GM12878 (cell line): ENCODE data around the gene MINPP1. TPM values are rescaled to one million over a fixed set of nuclear protein-coding genes. Genes with fewer than 3 reads are reported as not detected.

Source experiments
- ATAC-seq: fragments of 200-7000 bp; cut with Tn5 transposase; 3 replicates; pipeline ENCODE4 v1.9.1; 2020; ENCODE audit warnings: mild to moderate bottlenecking, moderate library complexity
- BruUV-seq: library from RNA; stranded (reverse); fragments of 400-500 nt; replicated peaks from 2 replicates; lab custom pipeline; 2021; lab: Mats Ljungman, UMichigan
- CTCF ChIA-PET: fragments of 300-600 bp; sonication (Branson Sonifier 250); formaldehyde crosslinking; extraction: SDS; loops from one replicate; lab custom pipeline; 2021; ENCODE audit warnings: inconsistent platforms; lab: Yijun Ruan, JAX
- POLR2A ChIA-PET: fragments of 350-600 bp; formaldehyde crosslinking; extraction: SDS; loops from one replicate; lab custom pipeline; 2021; ENCODE audit warnings: inconsistent platforms; lab: Charles Lee
- RAD21 ChIA-PET: fragments of 300-600 bp; sonication (Branson Sonifier 250); formaldehyde crosslinking; loops from one replicate; lab custom pipeline; 2023; ENCODE audit warnings: antibody characterized with exemption; ENCODE audit not compliant: unreplicated experiment; lab: Charles Lee
- SMC1A ChIA-PET: fragments of 300-600 bp; sonication (Branson Sonifier 250); formaldehyde crosslinking; loops from one replicate; lab custom pipeline; 2023; ENCODE audit not compliant: unreplicated experiment, uncharacterized antibody; lab: Charles Lee
- DNase-seq: peaks from one replicate; pipeline ENCODE4 v3.0.0-alpha.2; 2011; ENCODE audit warnings: low read depth, low spot score
- FAIRE-seq: peaks from 3 replicates; lab custom pipeline; 2011; peaks lifted over from hg19 to GRCh38; lab: Jason Lieb, UNC
- H2AFZ ChIP-seq: 2 replicates; pipeline ENCODE4 v1.6.0; 2011; ENCODE audit warnings: low read depth, low read length, control low read depth; ENCODE audit not compliant: control insufficient read depth
- H3K27ac ChIP-seq: 2 replicates; pipeline ENCODE4 v1.5.1; 2011; ENCODE audit warnings: control low read depth; ENCODE audit not compliant: control insufficient read depth, insufficient read depth
- H3K27me3 ChIP-seq, 2 experiments: replicated peaks in 1 of 2; 2 replicates each; pipeline versions ENCODE4 v1.6.0 to v1.6.1; 2011; ENCODE audit warnings: low read length in 1 of 2; ENCODE audit not compliant: control insufficient read depth in 2 of 2, insufficient read depth in 2 of 2
- H3K36me3 ChIP-seq, 2 experiments: 2 replicates each; pipeline ENCODE4 v1.5.1; 2011; ENCODE audit warnings: low read length in 1 of 2; ENCODE audit not compliant: control insufficient read depth in 2 of 2, insufficient read depth in 2 of 2
- H3K4me1 ChIP-seq: 2 replicates; pipeline ENCODE4 v1.6.1; 2011; ENCODE audit warnings: mild to moderate bottlenecking, low read length, moderate library complexity, mixed read lengths; ENCODE audit not compliant: control insufficient read depth, insufficient read depth
- H3K4me2 ChIP-seq: 2 replicates; pipeline ENCODE4 v1.6.0; 2011; ENCODE audit warnings: control low read depth; ENCODE audit not compliant: control insufficient read depth, insufficient read depth
- H3K4me3 ChIP-seq: fragments of 200-600 bp; sonication (generic); 2 replicates; pipeline ENCODE4 v1.5.1; 2016
- H3K79me2 ChIP-seq: 2 replicates; pipeline ENCODE4 v1.6.0; 2011; ENCODE audit warnings: low read length; ENCODE audit not compliant: control insufficient read depth, insufficient read depth
- H3K9ac ChIP-seq: 2 replicates; pipeline ENCODE4 v1.8.0; 2011; ENCODE audit warnings: low read length, control low read depth, mixed read lengths; ENCODE audit not compliant: control insufficient read depth, insufficient read depth
- H3K9me3 ChIP-seq: replicated peaks from 3 replicates; pipeline ENCODE4 v1.5.1; 2011; ENCODE audit warnings: mild to moderate bottlenecking, low read length; ENCODE audit not compliant: control insufficient read depth, insufficient read depth
- H4K20me1 ChIP-seq: 2 replicates; pipeline ENCODE4 v1.6.0; 2011; ENCODE audit not compliant: control insufficient read depth, insufficient read depth
- BCL3 ChIP-seq: IDR thresholded peaks from 2 replicates; pipeline ENCODE4 v1.6.1; 2011; ENCODE audit warnings: borderline replicate concordance, low read depth, mild to moderate bottlenecking, moderate library complexity, low read length; ENCODE audit not compliant: insufficient read depth, poor library complexity, severe bottlenecking
- BCLAF1 ChIP-seq: fragments of 450-650 bp; IDR thresholded peaks from 2 replicates; pipeline ENCODE4 v1.6.1; 2017; ENCODE audit warnings: antibody characterized with exemption, mild to moderate bottlenecking, moderate library complexity
- CEBPB ChIP-seq, 2 experiments: fragments of 150-350 bp in 1 of 2; IDR thresholded peaks; 2 replicates each; pipeline ENCODE4 v1.6.1; 2012 to 2014; ENCODE audit warnings: low read depth in 2 of 2, low read length in 2 of 2, borderline replicate concordance in 1 of 2, inconsistent platforms in 1 of 2
- HDAC2 ChIP-seq: fragments of 200-600 bp; sonication (generic); IDR thresholded peaks from 2 replicates; pipeline ENCODE4 v1.6.1; 2017
- MYC ChIP-seq: IDR thresholded peaks from 2 replicates; pipeline ENCODE4 v1.6.1; 2011; ENCODE audit warnings: mild to moderate bottlenecking, low read length, moderate library complexity, inconsistent platforms; ENCODE audit not compliant: insufficient read depth, insufficient replicate concordance, insufficient read length, severe bottlenecking
- POU2F2 ChIP-seq: IDR thresholded peaks from 3 replicates; pipeline ENCODE4 v1.6.1; 2011; ENCODE audit warnings: low read depth, mild to moderate bottlenecking, low read length, borderline replicate concordance
- RAD21 ChIP-seq: IDR thresholded peaks from 2 replicates; pipeline ENCODE4 v1.6.1; 2011; ENCODE audit warnings: mild to moderate bottlenecking, low read depth, low read length, moderate library complexity; ENCODE audit not compliant: insufficient read depth
- RELB ChIP-seq: fragments of 450-650 bp; IDR thresholded peaks from 2 replicates; pipeline ENCODE4 v1.6.1; 2017; ENCODE audit warnings: low read depth, mild to moderate bottlenecking, moderate library complexity
- ZBTB33 ChIP-seq: fragments of 450-650 bp; IDR thresholded peaks from 2 replicates; pipeline ENCODE4 v1.6.1; 2017; ENCODE audit warnings: mild to moderate bottlenecking
- ZBTB4 ChIP-seq: fragments of 450-650 bp; formaldehyde crosslinking; IDR thresholded peaks from 2 replicates; pipeline ENCODE4 v1.4.0; 2022; ENCODE audit warnings: mild to moderate bottlenecking, moderate library complexity
- WGBS: methylation state at CpG from one replicate; pipeline ENCODE4 v1.1.6; 2016; ENCODE audit warnings: low lambda C conversion rate; ENCODE audit not compliant: insufficient replicate concordance, insufficient coverage; ENCODE audit errors: missing lambda C conversion rate; 5-methylcytosine and 5-hydroxymethylcytosine counted together
- in situ Hi-C: fragments of 300-500 bp; cut with MboI; formaldehyde crosslinking; loops from 9 replicates; pipeline ENCODE4 v1.14.3; 2018; ENCODE audit warnings: mixed read lengths
- intact Hi-C: fragments of 100-400 bp; cut with micrococcal nuclease; formaldehyde crosslinking; loops from one replicate; pipeline ENCODE4 v1.14.2; 2022; ENCODE audit not compliant: unreplicated experiment
- polyA plus RNA-seq, 11 experiments: library from polyadenylated mRNA; depleted of rRNA in 4 of 11; unstranded in 6 of 11; stranded (reverse) in 5 of 11; fragments of >200 nt; fragmentation: Nextera tagmentation in 4 of 11; fragmentation: Illumina TruSeq in 1 of 11; extraction: Ambion mirVana in 4 of 11; extraction: Trizol in 1 of 11; gene quantifications; 1 replicate in 1 of 11; 2 replicates in 10 of 11; pipeline versions ENCODE4 v1.2.1 to v1.2.3, GENCODE V29; 2011 to 2016; ENCODE audit warnings: inconsistent platforms in 2 of 11, missing spikeins in 2 of 11, low read depth in 1 of 11
- total RNA-seq, 4 experiments: library from RNA; depleted of rRNA in 3 of 4; stranded (reverse); fragments of >200 nt in 3 of 4; fragmentation: Illumina TruSeq in 1 of 4; extraction: Trizol in 1 of 4; gene quantifications; 2 replicates each; pipeline versions ENCODE4 v1.2.1 to v1.2.3, GENCODE V29; 2013 to 2021

The MINPP1 gene
- total and polyA plus RNA-seq, 10 of the 15 experiments (the other 5 are each of a cell fraction or from before 2014, with no cell fraction given) = 3.9 to 29.2 (median 10.7) TPM

- DNase-seq (no peak), ATAC-seq (no peak), FAIRE-seq (no peak)
- Histone ChIP-seq H3K79me2 (peaks cover 10% of the 10 kb centered on the region), H2AFZ (no peak overlapping the region), H3K4me2 (no peak overlapping the region), H3K27ac (no peak overlapping the region), H3K4me1 (no peaks in the 10 kb centered on the region), H4K20me1 (no peaks in the 10 kb centered on the region), H3K9me3 (no peaks in the 10 kb centered on the region), H3K27me3 (no peaks in the 10 kb centered on the region), H3K36me3 (no peaks in the 10 kb centered on the region), H3K4me3 (no peak overlapping the region), H3K9ac (no peak overlapping the region)
- in situ Hi-C loops = no loop called here
- SMC1A ChIA-PET = interaction anchor here (0.6 to 1.6 kb wide), 2 partner anchors 21 to 411 kb away, joined by 4 read pairs; no protein-coding TSS in a partner anchor
- no TSS peak for BruUV-seq
- TF ChIP-seq ZBTB33 = no peak
- no peak for TF ChIP-seq MYC
- no peak for TF ChIP-seq RELB
- no peak for TF ChIP-seq CEBPB (IDR thresholded peaks at IDR 0.05; ENCODE audit: borderline replicate concordance in 1 of 2, low read depth in 2 of 2, low read length in 2 of 2)
- no peak for TF ChIP-seq POU2F2
- TF ChIP-seq BCL3 = no peak
- no peak for TF ChIP-seq RAD21
- no peak for TF ChIP-seq BCLAF1
- no peak for TF ChIP-seq ZBTB4 (CRISPR knock-in tag)
- TF ChIP-seq HDAC2 = no peak
- CTCF ChIA-PET = interaction anchor here (1.3 to 1.7 kb wide), 3 partner anchors 9 to 230 kb away, joined by 4 to 7 read pairs (median 5); no protein-coding TSS in a partner anchor
- RAD21 ChIA-PET = interaction anchor here (0.6 kb wide), 1 partner anchor 14 kb away, joined by 3 read pairs; no protein-coding TSS in a partner anchor
- WGBS = 93% methylated on average over 8 of the region's 8 CpGs
- POLR2A ChIA-PET = no interaction called here
- intact Hi-C loops = no loop called here
These were observed 1.3 kb upstream of the MINPP1 start for GRCh38 chr10:87503401-87503800.
